ENCODE measurements around the gene CD79B.

Gene CD79B

DNA sequence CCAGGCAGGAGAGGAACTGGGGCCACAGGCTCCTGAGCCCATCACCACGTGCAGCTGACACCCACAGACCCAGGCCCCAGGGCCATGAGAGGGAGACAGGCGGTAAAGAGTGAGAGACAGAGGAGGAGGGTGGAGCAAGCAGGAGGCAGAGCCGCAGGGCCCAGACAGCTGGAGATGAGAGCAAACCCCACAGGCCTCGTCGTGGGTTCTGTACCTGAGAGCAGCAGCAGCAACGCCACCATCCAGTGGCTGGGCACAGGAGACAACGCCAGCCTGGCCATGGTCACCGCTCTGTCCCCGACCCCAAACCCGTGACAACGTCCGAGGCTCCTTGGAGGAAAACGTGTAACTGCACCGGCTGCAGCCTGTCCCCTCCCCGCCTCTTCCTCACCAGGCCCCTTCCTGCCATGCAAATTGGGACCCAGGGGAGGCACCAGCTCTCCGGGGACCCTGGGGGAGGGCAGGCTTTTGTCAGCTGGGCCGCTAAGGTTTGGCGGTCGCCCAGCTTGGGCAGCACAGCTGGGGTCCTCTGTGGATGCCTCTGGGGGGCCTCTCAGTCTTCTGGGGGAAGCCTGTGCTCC lies at the start of gene CD79B:
CD79B (minus strand) TSS at position 351 of the 581 bp plus-strand sequence; CDS start at position 281, 70 bp downstream.
- no peak for DNase-seq

GRCh38 chr17:63978272-63979200 lies 46.4 kb upstream of the CD79B start:
- no peak for DNase-seq

GRCh38 chr17:63976702-63977101 lies 44.6 kb upstream of the CD79B start:
- DNase-seq, result no peak

- no peak for DNase-seq
Observed at GRCh38 chr17:63975541-63976092, 43.5 kb upstream of the CD79B start.

DNA sequence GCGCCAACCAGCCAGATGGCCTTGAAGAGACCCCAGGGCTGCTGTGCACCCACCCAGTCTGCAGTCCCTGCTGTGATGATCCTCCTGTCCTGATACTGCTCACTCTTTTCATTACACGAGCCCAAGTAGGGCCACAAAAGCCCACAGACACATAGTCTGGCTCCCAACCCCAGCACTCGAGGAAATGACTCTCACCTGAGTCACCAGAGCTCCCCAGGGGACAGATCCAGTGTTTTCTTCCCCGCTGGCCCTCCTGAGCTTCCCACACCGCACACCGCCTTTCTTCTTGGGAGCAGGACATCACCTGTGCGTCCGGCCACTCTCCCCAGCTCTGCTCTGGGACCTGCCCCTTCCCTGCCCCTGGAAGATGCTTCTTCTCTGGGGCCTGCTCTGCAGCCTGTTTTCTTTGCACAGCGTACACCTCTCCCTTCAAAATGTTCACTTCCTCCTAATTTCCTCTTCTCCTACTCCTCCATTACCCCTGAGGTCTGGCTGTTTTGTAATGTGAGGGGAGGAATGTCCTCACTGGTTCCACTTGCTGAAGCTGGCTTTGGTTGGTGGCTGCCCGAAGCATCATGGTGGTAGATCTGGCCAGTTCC lies 42.6 kb upstream of the CD79B start:
- no peak for DNase-seq

GRCh38 chr17:63973930-63974593 lies 41.9 kb upstream of the CD79B start:
- no peak for DNase-seq

DNA sequence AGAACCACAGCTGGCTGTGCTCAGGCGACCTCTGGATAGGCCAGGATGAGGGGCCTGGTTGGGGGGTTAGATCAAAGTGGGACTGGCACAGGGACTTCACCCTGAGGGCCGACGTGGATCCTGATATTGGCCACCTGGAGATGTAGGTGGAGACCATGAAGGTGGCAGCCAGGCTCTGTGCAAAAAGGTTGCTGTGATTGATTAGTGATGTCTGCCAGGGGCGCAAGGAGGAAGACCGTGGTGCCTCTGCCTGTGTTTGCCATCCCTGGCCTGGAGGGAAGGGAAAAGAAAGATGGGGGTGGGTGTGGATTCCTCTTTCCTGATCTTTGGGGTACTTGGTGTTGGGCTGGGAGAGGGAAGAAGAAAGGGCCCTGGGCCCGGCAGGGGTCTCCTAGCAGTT lies 41.1 kb upstream of the CD79B start:
- DNase-seq, result no peak

DNA sequence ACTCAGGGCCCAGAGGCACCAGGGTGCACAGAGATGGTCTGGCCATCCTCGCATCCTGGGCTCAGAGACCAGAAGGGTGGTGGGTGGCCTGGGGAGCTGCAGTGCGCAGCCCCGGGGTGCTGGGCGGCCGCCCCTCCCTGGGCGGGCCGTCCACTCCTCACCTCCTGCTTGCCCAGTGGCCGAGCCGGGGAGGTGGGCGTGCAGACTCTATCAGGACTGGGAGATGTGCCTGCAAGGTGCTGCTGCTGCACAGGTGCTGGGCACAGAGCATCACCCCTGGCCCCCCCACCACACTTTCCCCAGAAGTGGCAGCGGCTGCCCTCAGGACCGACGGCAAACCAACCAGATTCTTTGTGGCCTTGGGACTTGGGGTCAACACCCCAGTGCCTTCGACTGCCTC lies 40.7 kb upstream of the CD79B start, which contains the start of gene SCN4A:
SCN4A (minus strand) TSS at position 123 of the 400 bp plus-strand sequence; CDS start at position 46, 77 bp downstream.
- no peak for DNase-seq

GRCh38 chr17:63969278-63969677 lies 37.1 kb upstream of the CD79B start:
- DNase-seq, result no peak

- DNase-seq, result no peak
Observed at GRCh38 chr17:63967953-63968352, 35.8 kb upstream of the CD79B start.

DNA sequence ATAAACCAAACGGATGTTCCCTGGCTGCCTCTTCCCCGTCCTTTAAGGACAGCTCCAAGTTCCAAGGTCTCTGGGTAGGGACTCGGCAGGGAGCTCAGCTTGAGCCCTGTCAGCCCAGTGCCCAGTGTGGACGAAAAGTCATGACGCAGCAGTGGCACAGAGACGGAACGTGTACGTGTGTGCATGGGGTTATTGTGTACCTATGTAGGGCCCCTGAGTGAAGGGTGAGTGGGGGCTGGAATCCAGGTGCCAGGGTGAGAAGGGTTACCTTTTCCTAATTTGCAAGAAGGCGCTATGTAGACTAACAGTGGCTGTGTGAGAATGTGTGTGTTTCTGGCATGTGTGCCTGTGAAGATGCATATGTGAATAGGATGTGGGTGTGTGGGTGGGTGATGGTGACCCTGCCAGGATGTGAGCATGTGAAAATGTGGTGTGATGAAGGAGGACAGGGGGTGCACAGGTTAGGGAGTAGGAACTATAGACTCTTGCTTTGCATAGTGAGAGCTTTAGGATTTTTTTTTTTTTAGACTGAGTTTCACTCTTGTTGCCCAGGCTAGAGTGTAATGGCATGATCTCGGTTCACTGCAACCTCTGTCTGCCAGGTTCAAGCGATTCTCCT lies 34.6 kb upstream of the CD79B start:
- DNase-seq, result no peak

GRCh38 chr17:63963123-63963522 lies 31.0 kb upstream of the CD79B start:
- no peak for DNase-seq

GRCh38 chr17:63962298-63962744 lies 30.2 kb upstream of the CD79B start:
- no peak for DNase-seq

GRCh38 chr17:63961355-63962212 lies 29.5 kb upstream of the CD79B start:
- no peak for DNase-seq

GRCh38 chr17:63960430-63960829 lies 28.3 kb upstream of the CD79B start:
- no peak for DNase-seq

GRCh38 chr17:63960006-63960405 lies 27.9 kb upstream of the CD79B start:
- no peak for DNase-seq

DNA sequence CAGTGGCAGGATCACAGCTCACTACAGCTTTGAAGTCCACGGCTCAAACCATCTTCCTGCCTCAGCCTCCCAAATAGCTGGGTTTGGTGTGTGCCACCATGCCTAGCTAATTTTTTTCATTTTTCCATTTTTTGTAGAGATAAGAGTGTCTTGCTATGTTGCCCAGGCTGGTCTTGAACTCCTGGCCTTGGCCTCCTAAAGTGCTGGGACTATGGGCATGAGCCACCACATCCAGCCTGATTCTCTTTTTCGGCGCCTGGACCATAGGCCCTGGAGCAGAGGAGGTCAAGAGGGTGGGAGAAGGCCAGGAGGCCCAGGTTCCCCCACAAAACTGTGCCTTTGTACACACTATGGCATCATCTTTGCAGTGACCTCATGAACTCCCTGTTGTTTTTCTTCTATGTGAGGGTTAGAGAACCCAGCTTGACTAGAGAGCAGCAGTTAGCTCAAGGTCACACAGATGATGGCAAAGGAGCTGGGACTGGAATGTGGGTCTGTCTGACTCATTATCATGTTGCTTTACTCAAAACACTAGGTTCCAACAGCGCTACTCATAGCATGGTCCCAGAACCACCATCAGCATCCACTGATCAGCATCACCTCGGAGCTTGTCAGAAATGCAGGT lies 24.3 kb upstream of the CD79B start:
- DNase-seq, result no peak

- DNase-seq, result no peak
Observed at GRCh38 chr17:63955791-63956190, 23.7 kb upstream of the CD79B start.

DNA sequence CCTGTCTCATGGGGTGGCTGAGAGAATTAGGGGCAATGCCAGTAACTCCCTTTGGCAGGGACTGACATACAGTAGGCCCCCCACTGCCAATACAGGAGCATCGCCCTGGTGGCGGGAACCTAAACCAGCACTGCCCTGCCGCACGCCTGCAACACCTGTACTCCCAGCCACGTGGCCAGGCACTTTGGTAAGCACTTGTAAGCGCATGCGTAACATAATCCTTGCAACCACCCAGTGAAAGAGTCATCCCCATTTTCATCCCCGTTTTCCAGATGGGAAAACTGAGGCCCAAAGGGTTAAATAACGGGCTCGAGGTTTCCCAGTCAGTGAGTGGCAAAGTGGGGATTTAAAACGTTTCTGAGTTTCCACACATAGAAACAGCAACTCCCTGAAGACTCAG lies 23.1 kb upstream of the CD79B start:
- DNase-seq, result no peak

- no peak for DNase-seq
Observed at GRCh38 chr17:63954402-63955063, 22.4 kb upstream of the CD79B start.

Data from GF-D8 (cell line).